ENCODE data around the gene KIF5A. TPM values are rescaled to one million over a fixed set of nuclear protein-coding genes. Genes with fewer than 3 reads are reported as not detected.

KIF5A gene
- total and polyA plus RNA-seq, 2 donors (not counting 1 experiment from before 2014, with no cell fraction given), result 0.09 to 0.67 TPM

GRCh38 chr12:57619434-57620244 lies 69.8 kb downstream of the KIF5A start:
- intact Hi-C loops (cut with micrococcal nuclease), result loop anchor here (5.0 kb wide), 2 partner anchors 97 to 142 kb away; partner anchors contain the start of genes ARHGAP9, DDIT3 and MBD6
- Mint-ChIP-seq H3K4me3 (peak overlapping the region; percentile 85), H3K27ac (no peak overlapping the region), H3K9me3 (ENCODE audit: insufficient read depth) (no peaks in the 10 kb centered on the region), H3K27me3 (peaks cover 79% of the 10 kb centered on the region), H3K4me1 (peaks cover 51% of the 10 kb centered on the region)
- 8% methylated on average over 41 of the region's 46 CpGs for WGBS (ENCODE audit: insufficient coverage)
- DNase-seq, result peak; percentile 63
- Histone ChIP-seq H3K79me2 (ENCODE audit: control insufficient read depth, insufficient read depth, low read length) (no peaks in the 10 kb centered on the region), H3K9ac (ENCODE audit: low read length) (no peak overlapping the region), H3K9me3 (ENCODE audit: control extremely low read depth in 1 of 3, control insufficient read depth in 2 of 3, insufficient read depth in 1 of 3, low read length in 2 of 3) (peaks cover 0 to 18% (median 0%) of the 10 kb centered on the region in 3 donors), H3K27me3 (replicated peaks in 1 of 4; ENCODE audit: control extremely low read depth in 1 of 4, control insufficient read depth in 3 of 4, insufficient read depth in 4 of 4, low read length in 3 of 4) (peaks cover 0 to 86% (median 52%) of the 10 kb centered on the region in 4 experiments), H4K20me1 (ENCODE audit: control insufficient read depth, insufficient read depth, low read length, poor library complexity, severe bottlenecking) (peaks cover 7% of the 10 kb centered on the region), H2AFZ (ENCODE audit: insufficient read depth, low read depth, low read length, poor library complexity, severe bottlenecking) (no peak overlapping the region), H3K36me3 (replicated peaks in 1 of 2; ENCODE audit: control extremely low read depth in 1 of 2, control insufficient read depth in 1 of 2, extremely low read depth in 1 of 2, insufficient read depth in 2 of 2, low read length in 1 of 2) (no peaks in the 10 kb centered on the region), H3K27ac (ENCODE audit: low read length in 2 of 2) (no peak overlapping the region), H3K4me3 (ENCODE audit: control extremely low read depth in 1 of 5, extremely low read depth in 1 of 5, insufficient read depth in 1 of 5, low read depth in 2 of 5, low read length in 4 of 5) (no peak overlapping the region), H3K4me1 (ENCODE audit: control insufficient read depth in 2 of 2, insufficient read depth in 2 of 2, low read length in 2 of 2) (peaks cover 40 to 55% of the 10 kb centered on the region in 2 donors), H3K4me2 (replicated peaks; ENCODE audit: low read depth, low read length, poor library complexity, severe bottlenecking) (peak overlapping the region; percentile 92)
- no peak for TF ChIP-seq CTCF (IDR thresholded peaks at IDR 0.05)
- no peak for TF ChIP-seq EZH2 (IDR thresholded peaks at IDR 0.05; ENCODE audit: borderline replicate concordance, insufficient read depth, low read depth, low read length, poor library complexity, severe bottlenecking)
- POLR2A ChIA-PET, result interaction anchor here (0.6 to 1.0 kb wide), 2 partner anchors 9 to 36 kb away, joined by 3 read pairs; no protein-coding TSS in a partner anchor
- ATAC-seq (ENCODE audit: low read depth), result no peak
- CTCF ChIA-PET, result interaction anchor here (1.0 to 5.1 kb wide), 10 partner anchors 12 to 164 kb away, joined by 3 to 122 read pairs (median 6); partner anchors contain the start of gene B4GALNT1
